ENCODE measurements around the gene EHMT1.

The EHMT1 gene

DNA sequence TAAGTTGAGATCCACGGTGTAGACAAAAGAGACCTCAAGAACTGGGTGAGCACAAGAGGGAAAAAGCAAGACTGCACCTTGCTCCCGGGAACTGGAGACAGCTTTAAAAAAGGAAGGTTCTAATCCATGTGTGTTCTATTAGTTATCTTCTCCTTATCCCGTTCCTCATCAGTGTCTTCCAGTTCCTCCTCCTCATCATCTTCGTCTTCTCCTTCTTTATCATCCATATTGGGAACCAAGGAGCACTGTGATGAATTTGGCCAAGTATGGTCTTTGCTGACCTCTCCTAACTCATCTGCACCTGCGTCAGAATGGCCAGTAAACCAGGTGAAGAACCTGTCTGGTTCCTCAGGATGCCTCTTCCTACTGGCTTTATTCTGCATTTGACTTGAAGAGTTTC lies 22.1 kb downstream of the EHMT1 start:
- Histone ChIP-seq H3K9me3 (ENCODE audit: severe bottlenecking) (no peaks in the 10 kb centered on the region), H3K36me3 (peaks cover 12% of the 10 kb centered on the region), H3K27ac (no peak overlapping the region), H3K4me3 (ENCODE audit: low read depth, low read length) (no peak overlapping the region), H3K27me3 (ENCODE audit: insufficient read depth, low read depth, severe bottlenecking) (no peaks in the 10 kb centered on the region)
- DNase-seq = no peak
- TF ChIP-seq CTCF (IDR thresholded peaks at IDR 0.05; ENCODE audit: low read depth, low read length) = no peak

GRCh38 chr9:137642118-137642601 lies 23.4 kb downstream of the EHMT1 start:
- H3K27ac ChIP-seq = no peak overlapping the region
- peaks cover 12% of the 10 kb centered on the region for H3K36me3 ChIP-seq
- no peak for TF ChIP-seq CTCF (IDR thresholded peaks at IDR 0.05; ENCODE audit: low read depth, low read length)
- DNase-seq = no peak
- no peaks in the 10 kb centered on the region for H3K27me3 ChIP-seq (ENCODE audit: insufficient read depth, low read depth, severe bottlenecking)
- no peak overlapping the region for H3K4me3 ChIP-seq (ENCODE audit: low read depth, low read length)
- no peaks in the 10 kb centered on the region for H3K9me3 ChIP-seq (ENCODE audit: severe bottlenecking)

- no peak for DNase-seq
- Histone ChIP-seq H3K27me3 (ENCODE audit: insufficient read depth, low read depth, severe bottlenecking) (no peaks in the 10 kb centered on the region), H3K27ac (no peak overlapping the region), H3K4me3 (ENCODE audit: low read depth, low read length) (no peak overlapping the region), H3K36me3 (peaks cover 12% of the 10 kb centered on the region), H3K9me3 (ENCODE audit: severe bottlenecking) (no peaks in the 10 kb centered on the region)
- TF ChIP-seq CTCF (IDR thresholded peaks at IDR 0.05; ENCODE audit: low read depth, low read length) = no peak
Observed at GRCh38 chr9:137642892-137643291, 24.1 kb downstream of the EHMT1 start.

DNA sequence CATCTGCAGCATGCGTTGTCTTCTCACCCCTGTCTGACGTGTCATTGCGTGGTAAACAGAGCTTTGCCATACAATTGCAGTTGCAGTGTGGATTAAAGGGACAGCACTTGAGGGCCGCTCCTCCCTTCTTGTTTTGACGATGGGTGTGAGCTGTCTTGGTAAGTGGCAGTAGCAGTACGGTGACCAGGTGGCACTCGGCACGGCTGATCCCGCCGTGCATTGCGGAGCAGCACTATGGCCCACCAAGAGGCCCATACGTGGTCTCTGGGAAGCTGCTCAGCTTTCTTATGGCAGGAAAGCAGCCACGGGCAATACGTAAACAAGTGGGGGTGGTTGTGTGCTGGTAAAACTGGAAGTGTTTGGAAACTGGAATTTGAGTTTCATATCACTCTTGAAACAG lies 25.1 kb downstream of the EHMT1 start:
- H3K27ac ChIP-seq = no peak overlapping the region
- H3K4me3 ChIP-seq (ENCODE audit: low read depth, low read length) = no peak overlapping the region
- no peak for TF ChIP-seq CTCF (IDR thresholded peaks at IDR 0.05; ENCODE audit: low read depth, low read length)
- H3K27me3 ChIP-seq (ENCODE audit: insufficient read depth, low read depth, severe bottlenecking) = no peaks in the 10 kb centered on the region
- DNase-seq = no peak
- no peaks in the 10 kb centered on the region for H3K9me3 ChIP-seq (ENCODE audit: severe bottlenecking)
- H3K36me3 ChIP-seq = peaks cover 9% of the 10 kb centered on the region

GRCh38 chr9:137645211-137645610 lies 26.4 kb downstream of the EHMT1 start:
- no peak overlapping the region for H3K4me3 ChIP-seq (ENCODE audit: low read depth, low read length)
- H3K36me3 ChIP-seq = peaks cover 14% of the 10 kb centered on the region
- no peaks in the 10 kb centered on the region for H3K9me3 ChIP-seq (ENCODE audit: severe bottlenecking)
- H3K27ac ChIP-seq = no peak overlapping the region
- H3K27me3 ChIP-seq (ENCODE audit: insufficient read depth, low read depth, severe bottlenecking) = no peaks in the 10 kb centered on the region
- TF ChIP-seq CTCF (IDR thresholded peaks at IDR 0.05; ENCODE audit: low read depth, low read length) = no peak
- DNase-seq = no peak

GRCh38 chr9:137646341-137646740 lies 27.5 kb downstream of the EHMT1 start:
- no peak for DNase-seq
- no peak for TF ChIP-seq CTCF (IDR thresholded peaks at IDR 0.05; ENCODE audit: low read depth, low read length)
- Histone ChIP-seq H3K36me3 (peaks cover 12% of the 10 kb centered on the region), H3K4me3 (ENCODE audit: low read depth, low read length) (no peak overlapping the region), H3K9me3 (ENCODE audit: severe bottlenecking) (no peaks in the 10 kb centered on the region), H3K27me3 (ENCODE audit: insufficient read depth, low read depth, severe bottlenecking) (no peaks in the 10 kb centered on the region), H3K27ac (no peak overlapping the region)
